Activated naive CD4-positive, alpha-beta T cell (primary cell): ENCODE results near the gene GAA.

Source experiments
- DNase-seq, 4 experiments: peaks; one replicate each; lab custom pipeline; 2025; lab: John Stamatoyannopoulos, UW

Gene GAA

GRCh38 chr17:80104321-80104955 lies 3.1 kb downstream of the GAA start:
- DNase-seq, result no peak

- no peak for DNase-seq
These were observed 3.6 kb downstream of the GAA start for GRCh38 chr17:80104956-80105375.

- no peak for DNase-seq
These were observed 4.4 kb downstream of the GAA start for GRCh38 chr17:80105762-80106161.

GRCh38 chr17:80106176-80106575 lies 4.8 kb downstream of the GAA start:
- no peak for DNase-seq

- no peak for DNase-seq
These were observed 5.4 kb downstream of the GAA start for GRCh38 chr17:80106751-80107150.

GRCh38 chr17:80107231-80108021 lies 6.0 kb downstream of the GAA start:
- no peak for DNase-seq

- no peak for DNase-seq
These were observed 6.9 kb downstream of the GAA start for GRCh38 chr17:80108036-80108971.

- DNase-seq, result no peak
These were observed 7.8 kb downstream of the GAA start for GRCh38 chr17:80109066-80109660.

GRCh38 chr17:80109713-80110446 lies 8.5 kb downstream of the GAA start:
- DNase-seq, result no peak

GRCh38 chr17:80110447-80110812 lies 9.0 kb downstream of the GAA start:
- DNase-seq, result no peak

GRCh38 chr17:80110927-80111701 lies 9.7 kb downstream of the GAA start:
- no peak for DNase-seq

- no peak for DNase-seq
These were observed 10.5 kb downstream of the GAA start for GRCh38 chr17:80111702-80112470.

GRCh38 chr17:80112471-80113032 lies 11.2 kb downstream of the GAA start:
- no peak for DNase-seq

GRCh38 chr17:80113033-80113484 lies 11.7 kb downstream of the GAA start:
- DNase-seq, result no peak

- no peak for DNase-seq
These were observed 13.4 kb downstream of the GAA start for GRCh38 chr17:80114758-80115157.

GRCh38 chr17:80115159-80115558 lies 13.8 kb downstream of the GAA start:
- no peak for DNase-seq

GRCh38 chr17:80116276-80116920 lies 15.0 kb downstream of the GAA start:
- no peak for DNase-seq

- no peak for DNase-seq
These were observed 15.6 kb downstream of the GAA start for GRCh38 chr17:80116921-80117380.
